HT-29 (cell line): ENCODE results near the gene DNM3. TPM values are rescaled to one million over a fixed set of nuclear protein-coding genes. Genes with fewer than 3 reads are reported as not detected.

Source experiments
- DNase-seq: peaks from one replicate; pipeline ENCODE4 v3.0.0-alpha.2; 2015; ENCODE audit warnings: low spot score
- total RNA-seq: library from RNA; depleted of rRNA; stranded (reverse); fragments of >200 nt; shearing (Covaris generic); gene quantifications from 2 replicates; pipeline ENCODE4 v1.2.3, GENCODE V29; 2014

Gene DNM3
- total RNA-seq, 1 experiment from 2014 or later, result 1.3 TPM

- DNase-seq, result no peak
Measured at GRCh38 chr1:172323686-172324085, 482.4 kb downstream of the DNM3 start.

DNA sequence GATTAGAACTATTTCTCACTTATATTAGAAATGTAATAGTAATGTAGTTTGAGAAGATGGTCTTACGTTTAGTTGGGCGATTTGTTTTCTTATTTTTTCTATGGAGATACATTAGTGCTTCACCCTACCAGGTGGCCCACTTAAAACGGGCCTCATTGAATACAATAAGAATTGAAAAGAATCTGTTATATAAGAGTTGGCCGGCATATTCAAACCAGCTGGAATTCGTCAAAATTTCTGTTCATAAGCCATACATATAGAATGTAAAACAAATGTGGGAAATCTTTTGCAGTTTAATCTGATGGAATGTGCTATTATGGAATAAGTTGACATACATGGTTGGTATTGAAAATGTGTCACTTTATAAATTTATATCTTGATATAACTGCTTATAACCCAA lies 482.8 kb downstream of the DNM3 start:
- no peak for DNase-seq

GRCh38 chr1:172324761-172325160 lies 483.5 kb downstream of the DNM3 start:
- DNase-seq, result no peak

- peak; percentile 75 for DNase-seq
Measured at GRCh38 chr1:172325531-172325930, 484.2 kb downstream of the DNM3 start.

DNA sequence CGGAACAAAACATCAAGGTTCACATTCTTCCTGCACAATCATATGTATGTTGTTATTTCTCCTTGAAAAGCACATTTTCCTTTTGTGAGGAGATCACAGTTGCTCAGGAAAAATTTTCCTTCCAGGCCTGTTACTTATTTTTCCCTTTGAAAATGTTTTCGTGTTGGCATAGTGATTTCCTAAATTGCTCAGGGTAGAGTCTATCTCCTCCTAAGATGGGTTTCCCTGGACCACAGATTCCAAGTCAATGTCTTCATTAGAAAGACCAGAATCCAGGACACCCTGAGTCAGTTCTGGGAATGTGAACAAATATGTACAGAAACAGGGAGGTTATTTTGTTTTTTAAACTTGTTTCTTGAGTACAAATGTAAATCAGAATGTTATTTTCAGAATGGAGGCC lies 484.8 kb downstream of the DNM3 start:
- DNase-seq, result no peak

- no peak for DNase-seq
Measured at GRCh38 chr1:172328266-172328665, 487.0 kb downstream of the DNM3 start.

- DNase-seq, result no peak
Measured at GRCh38 chr1:172332230-172332629, 490.9 kb downstream of the DNM3 start.

DNA sequence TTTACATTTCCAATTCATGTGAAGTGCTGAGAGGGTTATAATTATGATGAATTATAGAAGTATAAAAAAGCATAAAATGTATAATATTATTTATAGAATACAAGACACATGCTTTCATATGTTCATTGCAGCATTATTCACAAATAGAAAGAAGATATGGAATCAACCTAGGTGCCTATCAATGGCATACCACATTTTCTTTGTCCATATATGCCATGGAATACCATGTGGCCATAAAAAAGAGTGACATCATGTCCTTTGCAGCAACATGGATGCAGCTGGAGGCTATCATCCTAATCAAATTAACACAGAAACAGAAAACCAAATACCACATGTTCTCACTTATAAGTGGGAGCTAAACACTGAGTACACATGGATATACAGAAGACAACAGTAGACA lies 494.1 kb downstream of the DNM3 start:
- no peak for DNase-seq

DNA sequence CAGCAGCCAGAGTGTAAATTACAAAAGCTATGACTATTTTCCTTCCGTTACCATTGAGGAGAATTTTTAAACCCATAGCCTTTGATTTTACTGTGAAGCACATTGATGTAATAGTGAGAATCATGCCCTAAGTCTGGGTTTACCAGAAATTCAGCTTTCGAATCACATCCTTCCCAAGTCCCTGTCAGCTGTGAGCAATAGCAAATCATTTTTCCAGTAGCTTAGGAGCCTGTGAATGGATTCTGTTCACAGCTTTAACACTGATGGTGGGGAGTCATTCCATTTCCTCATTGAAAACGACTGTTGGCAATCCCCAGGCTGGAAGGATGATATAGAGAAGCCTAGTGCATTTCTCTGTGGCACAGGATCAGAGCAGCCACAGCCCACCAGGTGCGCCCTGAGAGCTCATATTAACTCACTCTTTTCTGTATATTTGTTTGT lies 497.0 kb downstream of the DNM3 start:
- no peak for DNase-seq

DNA sequence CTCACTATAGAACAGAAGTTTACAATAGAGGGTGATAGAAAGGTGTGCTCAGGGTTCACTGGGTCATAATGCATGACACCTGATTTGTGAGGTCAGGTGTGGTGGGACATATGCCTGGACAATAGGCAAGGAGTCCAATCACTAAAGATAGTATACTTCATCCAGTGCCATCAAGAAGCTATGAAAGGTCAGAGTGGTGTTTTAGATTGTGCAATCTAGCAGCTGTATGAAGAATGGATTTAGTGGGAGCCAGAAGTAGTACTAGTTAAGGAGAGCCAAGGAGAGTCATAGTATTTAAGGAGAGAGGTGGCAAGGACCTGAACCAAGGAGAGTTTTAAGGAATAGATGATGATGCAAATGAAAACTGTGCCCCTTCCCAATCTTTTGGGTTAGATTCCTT lies 498.5 kb downstream of the DNM3 start:
- no peak for DNase-seq

- no peak for DNase-seq
Measured at GRCh38 chr1:172340520-172340919, 499.2 kb downstream of the DNM3 start.

- DNase-seq, result no peak
Measured at GRCh38 chr1:172341697-172342096, 500.4 kb downstream of the DNM3 start.

DNA sequence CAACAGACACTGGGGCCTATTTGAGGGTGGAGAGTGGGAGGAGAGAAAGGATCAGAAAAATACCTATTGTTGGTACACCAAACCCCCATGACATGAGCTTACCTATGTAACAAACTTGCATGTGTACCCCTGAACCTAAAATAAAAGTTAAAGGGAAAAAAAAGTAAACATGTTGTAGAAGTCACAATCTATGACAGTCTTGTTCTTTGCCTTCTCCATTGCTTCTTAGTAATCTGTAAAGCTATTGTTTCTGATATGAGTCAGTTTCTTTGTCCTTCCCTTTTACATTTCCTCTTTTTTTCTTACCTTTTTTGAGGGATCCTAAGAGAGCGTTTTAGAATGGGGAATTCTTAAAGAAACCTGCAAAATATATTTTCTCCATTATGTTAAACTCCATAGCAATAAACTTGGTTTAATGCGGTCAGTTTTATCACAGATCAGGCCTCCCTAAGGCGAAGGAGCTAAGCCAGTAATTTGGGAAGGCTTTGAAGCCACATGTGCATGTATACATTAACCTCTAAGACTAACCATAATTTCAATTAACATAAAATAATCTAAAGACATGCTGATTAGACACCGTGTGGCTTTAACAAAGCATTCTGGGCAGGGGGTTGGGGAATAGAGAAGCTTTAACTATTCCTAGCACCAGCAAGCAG lies 501.4 kb downstream of the DNM3 start:
- DNase-seq, result no peak

GRCh38 chr1:172343240-172344160 lies 502.2 kb downstream of the DNM3 start:
- DNase-seq, result peak; percentile 19

GRCh38 chr1:172344444-172344843 lies 503.1 kb downstream of the DNM3 start:
- DNase-seq, result no peak

- DNase-seq, result no peak
Measured at GRCh38 chr1:172345077-172345476, 503.8 kb downstream of the DNM3 start.

- DNase-seq, result no peak
Measured at GRCh38 chr1:172347416-172347815, 506.1 kb downstream of the DNM3 start.

DNA sequence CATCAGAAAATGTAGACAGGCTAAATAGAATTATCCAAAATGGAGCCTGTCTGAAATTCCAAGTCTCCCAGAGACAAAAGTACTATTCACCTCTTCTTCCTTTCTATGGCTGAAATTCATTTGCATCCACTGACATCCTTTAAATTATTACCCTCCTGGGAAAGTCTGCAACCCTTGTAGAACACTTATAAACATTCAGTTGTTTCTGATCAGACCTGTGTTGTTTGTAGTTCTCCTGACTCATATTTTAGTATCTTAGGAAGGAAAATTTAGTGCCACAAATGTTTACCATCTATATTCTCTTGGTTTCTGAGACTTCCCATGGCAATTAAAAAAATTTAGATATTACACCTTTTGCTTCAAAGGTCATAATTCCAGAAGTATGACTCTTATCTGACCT lies 509.6 kb downstream of the DNM3 start:
- DNase-seq, result peak; percentile 15

DNA sequence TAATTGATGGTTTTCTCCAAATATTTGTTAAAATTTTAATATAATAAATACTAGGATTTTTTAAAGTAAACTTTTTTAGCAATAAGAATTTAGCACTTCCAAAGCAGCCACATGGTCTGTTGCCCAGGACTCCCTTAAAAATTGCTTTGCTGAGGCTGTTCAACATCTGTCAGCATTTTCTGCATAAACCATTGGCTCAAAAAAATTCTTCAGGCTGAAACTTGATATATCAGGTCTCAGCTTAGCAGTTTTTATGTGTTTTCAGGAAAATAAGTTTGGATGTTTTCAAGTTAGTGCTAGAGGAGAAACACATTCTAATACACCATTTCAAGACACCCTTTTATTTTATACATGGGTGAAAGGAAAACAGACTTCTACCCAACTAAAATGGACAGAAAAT lies 510.0 kb downstream of the DNM3 start:
- DNase-seq, result no peak

DNA sequence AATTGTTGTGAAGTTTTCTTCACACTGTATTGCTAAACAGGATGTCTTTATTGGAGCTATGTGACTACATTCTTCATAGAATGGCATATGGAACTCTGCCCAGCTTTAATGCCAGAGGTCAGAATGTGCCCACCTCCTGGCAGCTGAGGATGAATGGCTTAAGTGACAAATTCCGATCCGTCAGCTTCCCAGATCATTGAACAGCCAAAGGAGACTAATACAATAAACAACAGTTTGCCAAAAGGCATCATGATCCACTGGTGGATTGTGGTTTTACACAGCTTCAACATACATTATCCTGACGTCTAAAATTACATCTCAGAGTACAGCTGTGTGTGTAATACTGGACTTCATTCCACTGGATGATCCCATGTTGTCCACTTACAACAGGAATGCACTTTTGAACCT lies 510.5 kb downstream of the DNM3 start:
- peak; percentile 65 for DNase-seq

- DNase-seq, result peak; percentile 60
Measured at GRCh38 chr1:172352435-172352834, 511.1 kb downstream of the DNM3 start.

GRCh38 chr1:172354291-172355274 lies 513.3 kb downstream of the DNM3 start:
- DNase-seq, result no peak
